ENCODE measurements around the gene TENM4.

Gene TENM4

GRCh38 chr11:79150966-79151365, 289.9 kb downstream of the TENM4 start:
- in situ Hi-C loops (cut with HindIII; ENCODE audit: low pct_ligation_motif_present, low pct_unique_long_range_greater_than_20kb, low sequenced_read_pairs), result no loop called here
- DNase-seq, result no peak

GRCh38 chr11:79150320-79150719, 290.5 kb downstream of the TENM4 start:
- in situ Hi-C loops (cut with HindIII; ENCODE audit: low pct_ligation_motif_present, low pct_unique_long_range_greater_than_20kb, low sequenced_read_pairs), result no loop called here
- DNase-seq, result no peak

GRCh38 chr11:79147731-79148130, 293.1 kb downstream of the TENM4 start:
- in situ Hi-C loops (cut with HindIII; ENCODE audit: low pct_ligation_motif_present, low pct_unique_long_range_greater_than_20kb, low sequenced_read_pairs), result no loop called here
- DNase-seq, result no peak

- in situ Hi-C loops (cut with HindIII; ENCODE audit: low pct_ligation_motif_present, low pct_unique_long_range_greater_than_20kb, low sequenced_read_pairs), result no loop called here
- DNase-seq, result no peak
Observed at GRCh38 chr11:79147011-79147410, 293.8 kb downstream of the TENM4 start.

GRCh38 chr11:79139900-79140299, 300.9 kb downstream of the TENM4 start:
- DNase-seq, result no peak
- in situ Hi-C loops (cut with HindIII; ENCODE audit: low pct_ligation_motif_present, low pct_unique_long_range_greater_than_20kb, low sequenced_read_pairs), result no loop called here

- in situ Hi-C loops (cut with HindIII; ENCODE audit: low pct_ligation_motif_present, low pct_unique_long_range_greater_than_20kb, low sequenced_read_pairs), result no loop called here
- DNase-seq, result no peak
Observed at GRCh38 chr11:79129702-79130101, 311.1 kb downstream of the TENM4 start.

- in situ Hi-C loops (cut with HindIII; ENCODE audit: low pct_ligation_motif_present, low pct_unique_long_range_greater_than_20kb, low sequenced_read_pairs), result no loop called here
- no peak for DNase-seq
Observed at GRCh38 chr11:79128291-79128690, 312.5 kb downstream of the TENM4 start.

- no peak for DNase-seq
- in situ Hi-C loops (cut with HindIII; ENCODE audit: low pct_ligation_motif_present, low pct_unique_long_range_greater_than_20kb, low sequenced_read_pairs), result no loop called here
Observed at GRCh38 chr11:79122759-79123158, 318.1 kb downstream of the TENM4 start.

GRCh38 chr11:79121351-79121750, 319.5 kb downstream of the TENM4 start:
- DNase-seq, result no peak
- in situ Hi-C loops (cut with HindIII; ENCODE audit: low pct_ligation_motif_present, low pct_unique_long_range_greater_than_20kb, low sequenced_read_pairs), result no loop called here

GRCh38 chr11:79119491-79120284, 321.1 kb downstream of the TENM4 start:
- in situ Hi-C loops (cut with HindIII; ENCODE audit: low pct_ligation_motif_present, low pct_unique_long_range_greater_than_20kb, low sequenced_read_pairs), result no loop called here
- DNase-seq, result no peak

- in situ Hi-C loops (cut with HindIII; ENCODE audit: low pct_ligation_motif_present, low pct_unique_long_range_greater_than_20kb, low sequenced_read_pairs), result no loop called here
- no peak for DNase-seq
Observed at GRCh38 chr11:79117488-79117887, 323.3 kb downstream of the TENM4 start.

GRCh38 chr11:79116600-79116999, 324.2 kb downstream of the TENM4 start:
- in situ Hi-C loops (cut with HindIII; ENCODE audit: low pct_ligation_motif_present, low pct_unique_long_range_greater_than_20kb, low sequenced_read_pairs), result no loop called here
- DNase-seq, result no peak

GRCh38 chr11:79113054-79113690, 327.7 kb downstream of the TENM4 start:
- in situ Hi-C loops (cut with HindIII; ENCODE audit: low pct_ligation_motif_present, low pct_unique_long_range_greater_than_20kb, low sequenced_read_pairs), result no loop called here
- DNase-seq, result no peak

GRCh38 chr11:79110796-79111195, 330.0 kb downstream of the TENM4 start:
- in situ Hi-C loops (cut with HindIII; ENCODE audit: low pct_ligation_motif_present, low pct_unique_long_range_greater_than_20kb, low sequenced_read_pairs), result no loop called here
- DNase-seq, result no peak

- in situ Hi-C loops (cut with HindIII; ENCODE audit: low pct_ligation_motif_present, low pct_unique_long_range_greater_than_20kb, low sequenced_read_pairs), result no loop called here
- no peak for DNase-seq
Observed at GRCh38 chr11:79110321-79110720, 330.5 kb downstream of the TENM4 start.

GRCh38 chr11:79108851-79109250, 332.0 kb downstream of the TENM4 start:
- DNase-seq, result no peak
- in situ Hi-C loops (cut with HindIII; ENCODE audit: low pct_ligation_motif_present, low pct_unique_long_range_greater_than_20kb, low sequenced_read_pairs), result no loop called here

- no peak for DNase-seq
Observed at GRCh38 chr11:79102840-79103239, 338.0 kb downstream of the TENM4 start.

GRCh38 chr11:79101656-79102055, 339.2 kb downstream of the TENM4 start:
- no peak for DNase-seq
- in situ Hi-C loops (cut with HindIII; ENCODE audit: low pct_ligation_motif_present, low pct_unique_long_range_greater_than_20kb, low sequenced_read_pairs), result no loop called here

More at GRCh38 chr11:79102840-79103239, 338.0 kb downstream of the TENM4 start:
- in situ Hi-C loops (cut with HindIII; ENCODE audit: low pct_ligation_motif_present, low pct_unique_long_range_greater_than_20kb, low sequenced_read_pairs), result no loop called here

- DNase-seq, result peak; percentile 55
- in situ Hi-C loops (cut with HindIII; ENCODE audit: low pct_ligation_motif_present, low pct_unique_long_range_greater_than_20kb, low sequenced_read_pairs), result no loop called here
Observed at GRCh38 chr11:79100093-79100910, 340.5 kb downstream of the TENM4 start.

Measured in ACHN (cell line).